ENCODE measurements around the gene KCNMA1. TPM values are rescaled to one million over a fixed set of nuclear protein-coding genes. Genes with fewer than 3 reads are reported as not detected.

The KCNMA1 gene
- total RNA-seq, 1 experiment from 2014 or later: 0.45 TPM

DNA sequence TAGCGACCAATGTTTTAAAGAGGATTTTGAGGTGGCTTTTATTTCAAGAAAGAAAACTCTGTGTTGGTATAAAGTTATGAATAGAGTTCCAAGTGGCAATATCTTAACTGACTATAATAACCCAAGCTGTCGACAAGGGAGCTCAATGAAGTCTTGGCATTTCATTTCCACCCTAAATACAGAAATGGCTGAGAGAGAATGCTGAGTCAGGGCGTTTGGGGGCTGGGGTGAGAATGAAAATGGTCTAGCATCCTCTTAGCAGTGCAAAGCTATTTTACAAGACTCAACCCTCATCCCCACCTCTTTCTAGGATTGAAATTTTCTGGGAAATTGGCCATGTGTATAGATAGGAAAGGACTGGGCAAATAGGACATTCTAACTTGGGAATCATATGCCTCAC is 759.1 kb downstream of the KCNMA1 start:
- TF ChIP-seq, protein P1, sequence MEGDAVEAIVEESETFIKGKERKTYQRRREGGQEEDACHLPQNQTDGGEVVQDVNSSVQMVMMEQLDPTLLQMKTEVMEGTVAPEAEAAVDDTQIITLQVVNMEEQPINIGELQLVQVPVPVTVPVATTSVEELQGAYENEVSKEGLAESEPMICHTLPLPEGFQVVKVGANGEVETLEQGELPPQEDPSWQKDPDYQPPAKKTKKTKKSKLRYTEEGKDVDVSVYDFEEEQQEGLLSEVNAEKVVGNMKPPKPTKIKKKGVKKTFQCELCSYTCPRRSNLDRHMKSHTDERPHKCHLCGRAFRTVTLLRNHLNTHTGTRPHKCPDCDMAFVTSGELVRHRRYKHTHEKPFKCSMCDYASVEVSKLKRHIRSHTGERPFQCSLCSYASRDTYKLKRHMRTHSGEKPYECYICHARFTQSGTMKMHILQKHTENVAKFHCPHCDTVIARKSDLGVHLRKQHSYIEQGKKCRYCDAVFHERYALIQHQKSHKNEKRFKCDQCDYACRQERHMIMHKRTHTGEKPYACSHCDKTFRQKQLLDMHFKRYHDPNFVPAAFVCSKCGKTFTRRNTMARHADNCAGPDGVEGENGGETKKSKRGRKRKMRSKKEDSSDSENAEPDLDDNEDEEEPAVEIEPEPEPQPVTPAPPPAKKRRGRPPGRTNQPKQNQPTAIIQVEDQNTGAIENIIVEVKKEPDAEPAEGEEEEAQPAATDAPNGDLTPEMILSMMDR (IDR thresholded peaks at IDR 0.05; ENCODE audit: unreplicated experiment): no peak
- no peaks in the 10 kb centered on the region for H3K36me3 Mint-ChIP-seq (ENCODE audit: insufficient read depth, unreplicated experiment)
- peaks cover 29% of the 10 kb centered on the region for H3K27me3 Mint-ChIP-seq (ENCODE audit: unreplicated experiment)
- intact Hi-C loops (cut with micrococcal nuclease; ENCODE audit: unreplicated experiment): no loop called here
- CTCF ChIA-PET: no interaction called here
- H3K27ac Mint-ChIP-seq (ENCODE audit: unreplicated experiment): no peak overlapping the region
- H3K4me1 Mint-ChIP-seq (ENCODE audit: low read depth, unreplicated experiment): no peaks in the 10 kb centered on the region
- no peak for DNase-seq
- no peaks in the 10 kb centered on the region for H3K9me3 Mint-ChIP-seq (ENCODE audit: low read depth, unreplicated experiment)
- no TSS peak for BruUV-seq (replicated peaks)
- no peak overlapping the region for H3K4me3 Mint-ChIP-seq (ENCODE audit: low read depth, unreplicated experiment)

DNA sequence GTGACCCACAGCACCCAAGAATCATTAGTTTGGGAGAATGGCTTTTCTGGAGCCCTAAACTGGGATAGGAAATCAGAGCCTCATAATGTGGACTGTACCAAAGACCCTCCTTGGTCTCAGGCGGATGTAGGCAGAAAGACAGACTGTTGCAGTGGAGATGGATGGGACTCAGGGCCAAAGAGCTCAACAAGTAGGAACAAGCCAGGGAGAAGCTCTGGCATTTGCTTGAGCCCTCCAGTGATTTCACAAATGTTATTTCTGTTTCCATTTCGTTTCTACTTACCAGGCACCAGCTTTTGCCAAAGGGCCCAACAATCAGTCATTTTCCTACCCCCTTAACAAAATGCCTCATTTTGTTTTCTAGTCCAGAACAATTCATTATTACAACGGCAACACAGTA is 762.7 kb downstream of the KCNMA1 start:
- CTCF ChIA-PET: no interaction called here
- H3K36me3 Mint-ChIP-seq (ENCODE audit: insufficient read depth, unreplicated experiment): no peaks in the 10 kb centered on the region
- H3K4me1 Mint-ChIP-seq (ENCODE audit: low read depth, unreplicated experiment): no peaks in the 10 kb centered on the region
- TF ChIP-seq, protein P1 (IDR thresholded peaks at IDR 0.05; ENCODE audit: unreplicated experiment): no peak
- H3K27ac Mint-ChIP-seq (ENCODE audit: unreplicated experiment): no peak overlapping the region
- no peaks in the 10 kb centered on the region for H3K27me3 Mint-ChIP-seq (ENCODE audit: unreplicated experiment)
- no peak for DNase-seq
- intact Hi-C loops (cut with micrococcal nuclease; ENCODE audit: unreplicated experiment): no loop called here
- peaks cover 8% of the 10 kb centered on the region for H3K9me3 Mint-ChIP-seq (ENCODE audit: low read depth, unreplicated experiment)
- H3K4me3 Mint-ChIP-seq (ENCODE audit: low read depth, unreplicated experiment): no peak overlapping the region
- no TSS peak for BruUV-seq (replicated peaks)

DNA sequence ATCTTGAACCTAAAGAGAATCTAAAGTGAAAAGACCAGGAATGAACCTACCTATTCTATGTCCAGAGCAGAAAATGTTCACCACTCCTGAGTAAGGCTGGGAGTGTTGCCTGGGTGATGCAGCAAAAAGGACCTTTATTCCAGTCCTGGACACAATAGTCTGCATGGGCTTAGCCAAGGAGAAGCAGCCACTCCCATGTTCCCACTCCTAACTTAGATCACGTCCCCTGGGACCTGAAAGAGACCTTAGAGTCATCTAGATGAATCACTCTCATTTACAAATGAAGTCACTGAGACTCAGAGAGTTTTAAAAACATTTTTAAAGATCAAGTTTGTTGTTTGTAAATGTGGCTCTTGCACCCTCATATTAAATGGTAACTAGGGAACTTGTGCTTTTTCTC is 763.4 kb downstream of the KCNMA1 start:
- H3K27me3 Mint-ChIP-seq (ENCODE audit: unreplicated experiment): no peaks in the 10 kb centered on the region
- no peaks in the 10 kb centered on the region for H3K4me1 Mint-ChIP-seq (ENCODE audit: low read depth, unreplicated experiment)
- no TSS peak for BruUV-seq (replicated peaks)
- H3K36me3 Mint-ChIP-seq (ENCODE audit: insufficient read depth, unreplicated experiment): no peaks in the 10 kb centered on the region
- DNase-seq: no peak
- H3K27ac Mint-ChIP-seq (ENCODE audit: unreplicated experiment): no peak overlapping the region
- H3K4me3 Mint-ChIP-seq (ENCODE audit: low read depth, unreplicated experiment): no peak overlapping the region
- H3K9me3 Mint-ChIP-seq (ENCODE audit: low read depth, unreplicated experiment): peaks cover 8% of the 10 kb centered on the region
- TF ChIP-seq, protein P1 (IDR thresholded peaks at IDR 0.05; ENCODE audit: unreplicated experiment): no peak
- CTCF ChIA-PET: no interaction called here
- intact Hi-C loops (cut with micrococcal nuclease; ENCODE audit: unreplicated experiment): no loop called here

DNA sequence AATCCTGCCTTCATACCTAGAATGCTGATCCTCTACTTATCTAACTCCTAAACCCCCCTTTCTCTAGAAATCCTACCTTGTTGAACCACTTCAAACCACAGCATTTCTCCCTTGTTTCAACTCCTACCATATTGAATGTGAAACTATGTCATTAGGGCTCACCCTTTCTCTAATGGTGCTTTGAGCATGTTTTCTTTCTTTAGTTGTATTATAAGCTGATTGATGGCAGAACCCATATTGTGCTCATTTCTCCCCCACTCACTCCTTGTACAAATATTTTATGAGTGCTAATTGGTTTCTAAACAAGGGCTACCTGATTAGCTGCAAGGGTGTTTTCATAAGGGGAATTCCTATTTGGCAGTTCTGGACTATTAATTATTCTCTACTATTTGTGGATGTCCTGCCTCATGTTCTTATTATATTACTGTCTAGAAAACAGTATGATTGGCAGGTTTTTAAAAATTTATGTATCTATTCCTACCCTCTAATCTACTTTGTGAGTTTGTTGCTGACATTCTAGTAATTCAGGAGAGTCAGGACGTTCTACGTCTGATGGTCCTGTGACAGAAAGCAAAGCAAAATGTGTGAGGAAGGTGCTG is 765.8 kb downstream of the KCNMA1 start:
- H3K27me3 Mint-ChIP-seq (ENCODE audit: unreplicated experiment): no peaks in the 10 kb centered on the region

More for the DNA sequence above, 765.8 kb downstream of the KCNMA1 start:
- no peak overlapping the region for H3K27ac Mint-ChIP-seq (ENCODE audit: unreplicated experiment)
- no peaks in the 10 kb centered on the region for H3K4me1 Mint-ChIP-seq (ENCODE audit: low read depth, unreplicated experiment)
- H3K9me3 Mint-ChIP-seq (ENCODE audit: low read depth, unreplicated experiment): peaks cover 8% of the 10 kb centered on the region
- no peak for DNase-seq
- BruUV-seq (replicated peaks): no TSS peak
- H3K36me3 Mint-ChIP-seq (ENCODE audit: insufficient read depth, unreplicated experiment): no peaks in the 10 kb centered on the region
- no peak overlapping the region for H3K4me3 Mint-ChIP-seq (ENCODE audit: low read depth, unreplicated experiment)
- CTCF ChIA-PET: no interaction called here
- TF ChIP-seq, protein P1 (IDR thresholded peaks at IDR 0.05; ENCODE audit: unreplicated experiment): no peak
- intact Hi-C loops (cut with micrococcal nuclease; ENCODE audit: unreplicated experiment): no loop called here
